Dermis blood vessel endothelial cell (primary cell): ENCODE results near the gene SLC35G4. TPM values are rescaled to one million over a fixed set of nuclear protein-coding genes. Genes with fewer than 3 reads are reported as not detected.
"Not testable (repeated sequence)": the region's sequence is repeated elsewhere in the genome, so short reads cannot be mapped to it uniquely, and the experiment has no call there.

ENCODE experiments used
- DNase-seq: peaks from one replicate; pipeline ENCODE4 v3.0.0; 2010
- total RNA-seq: library from RNA; depleted of rRNA; stranded (reverse); fragments of >200 nt; gene quantifications from 2 replicates; pipeline ENCODE4 v1.2.3, GENCODE V29; 2014

The SLC35G4 gene
- not detected in 2 replicates for total RNA-seq

GRCh38 chr18:11609488-11609887 is at the start of gene SLC35G4:
SLC35G4 (plus strand) TSS chr18:11609596; CDS start chr18:11609596, 0 bp downstream.
- not testable (repeated sequence) for DNase-seq

DNA sequence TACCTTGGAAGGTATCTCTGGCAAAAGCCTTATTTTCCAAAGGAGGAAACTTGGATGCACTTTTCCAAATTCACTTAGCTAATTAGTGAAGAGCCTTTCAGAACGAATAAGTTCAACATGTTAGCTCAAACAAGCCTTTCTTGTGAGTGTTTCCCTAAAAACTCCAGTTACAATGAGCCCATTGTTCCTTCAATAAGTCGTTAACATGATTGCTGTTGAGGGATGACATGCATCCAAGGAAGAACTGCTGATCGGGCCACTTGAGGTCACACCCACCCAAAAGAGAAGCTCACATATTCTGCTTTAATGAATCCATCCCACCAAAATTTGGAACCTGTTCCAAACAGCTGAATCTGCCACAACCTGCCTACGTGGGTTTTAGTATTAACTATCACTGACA is 48.1 kb upstream of the SLC35G4 start:
- DNase-seq = no peak

DNA sequence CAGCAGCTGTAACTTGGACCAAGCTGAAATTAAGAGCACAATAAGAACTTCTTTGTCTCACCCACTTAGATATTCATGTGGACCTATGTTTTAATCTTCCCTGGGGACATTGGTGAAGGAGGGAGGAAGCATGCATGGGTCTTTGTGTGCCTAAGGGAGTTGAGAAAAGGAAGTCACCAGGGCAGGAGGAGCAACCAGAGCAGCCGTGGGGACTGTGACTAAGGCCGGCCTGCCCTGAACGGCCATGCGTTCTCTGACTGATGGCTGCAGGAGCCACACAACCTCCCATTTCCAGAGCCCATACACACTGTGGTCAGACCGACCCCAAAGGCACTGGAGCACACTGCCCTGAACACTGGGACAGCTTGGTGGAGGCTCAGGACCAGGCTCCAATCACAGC is 43.7 kb upstream of the SLC35G4 start:
- DNase-seq = no peak

DNA sequence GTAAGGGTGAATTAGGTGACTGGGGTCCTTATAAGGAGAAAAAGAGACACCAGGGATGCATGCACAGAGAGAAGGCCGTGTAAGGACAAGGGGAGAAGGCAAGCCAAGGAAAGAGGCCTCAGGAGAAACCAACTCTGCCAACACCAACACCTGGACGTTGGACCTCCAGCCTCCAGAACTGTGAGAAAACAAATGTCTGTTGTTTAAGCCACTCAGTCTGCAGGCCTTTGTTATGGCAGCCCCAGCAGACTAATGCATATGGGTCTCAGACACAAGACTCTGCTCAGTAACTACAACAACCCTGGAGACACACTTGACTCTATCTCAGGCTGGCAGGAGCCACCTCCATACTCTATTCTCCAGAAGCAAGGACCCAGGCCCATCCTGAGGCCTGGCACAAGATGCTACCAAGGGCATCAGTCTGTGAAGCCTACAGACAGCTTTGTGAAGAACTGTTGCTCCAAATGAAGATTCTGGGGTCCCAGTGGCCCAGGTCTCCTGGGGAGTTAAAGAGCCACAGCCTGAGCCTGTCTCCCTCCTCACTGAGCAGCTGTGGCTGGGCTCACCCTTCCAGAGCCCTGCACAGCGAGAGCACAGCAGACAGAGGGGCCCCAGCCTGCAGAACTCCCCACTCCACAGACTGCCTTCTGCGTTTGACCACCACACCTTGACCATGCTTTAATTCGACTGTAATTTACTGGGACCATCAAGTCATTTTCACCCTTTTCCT is 43.0 kb upstream of the SLC35G4 start:
- no peak for DNase-seq

DNA sequence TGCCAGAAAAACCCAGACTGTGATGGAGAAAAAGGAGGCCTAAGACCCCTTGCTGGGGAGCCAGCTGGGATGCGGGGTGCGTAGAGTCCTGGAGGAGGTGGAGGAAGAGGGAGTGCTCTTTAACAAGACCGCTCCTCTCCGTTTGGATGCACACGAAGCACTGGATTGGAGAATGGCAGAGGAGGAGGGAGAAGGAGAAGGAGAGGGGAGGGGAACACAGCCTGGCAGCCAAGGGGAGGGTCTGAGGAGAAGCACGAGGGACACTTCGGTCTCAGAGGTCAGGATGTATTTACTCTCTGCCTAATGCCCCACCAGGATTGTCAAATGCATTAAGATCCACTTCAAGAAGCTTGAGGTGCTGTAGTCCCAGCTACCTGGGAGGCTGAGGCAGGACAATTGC is 42.0 kb upstream of the SLC35G4 start:
- DNase-seq = no peak

- DNase-seq = no peak
These were observed 39.3 kb upstream of the SLC35G4 start for GRCh38 chr18:11570073-11570588.

GRCh38 chr18:11570769-11571412 is 38.5 kb upstream of the SLC35G4 start:
- DNase-seq = peak; percentile 12

DNA sequence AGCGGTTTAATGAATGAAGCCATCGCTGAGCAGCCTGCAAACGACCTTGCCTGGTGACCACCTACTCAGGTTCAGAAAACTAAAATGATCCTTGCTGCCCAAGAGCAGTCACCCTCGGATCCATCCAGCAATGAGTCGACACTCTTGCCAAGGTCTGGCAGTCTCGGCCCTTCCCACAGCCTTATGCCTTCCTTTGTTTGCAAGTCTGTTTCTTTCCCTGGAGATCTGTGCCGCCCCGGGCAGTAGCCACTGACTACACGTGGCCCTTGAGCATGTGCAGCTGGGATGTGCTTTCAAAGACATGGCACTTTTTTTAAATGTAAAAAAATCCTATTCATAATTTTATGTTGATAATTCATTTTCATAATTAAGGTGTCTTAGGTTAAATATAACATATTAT is 37.2 kb upstream of the SLC35G4 start:
- no peak for DNase-seq

DNA sequence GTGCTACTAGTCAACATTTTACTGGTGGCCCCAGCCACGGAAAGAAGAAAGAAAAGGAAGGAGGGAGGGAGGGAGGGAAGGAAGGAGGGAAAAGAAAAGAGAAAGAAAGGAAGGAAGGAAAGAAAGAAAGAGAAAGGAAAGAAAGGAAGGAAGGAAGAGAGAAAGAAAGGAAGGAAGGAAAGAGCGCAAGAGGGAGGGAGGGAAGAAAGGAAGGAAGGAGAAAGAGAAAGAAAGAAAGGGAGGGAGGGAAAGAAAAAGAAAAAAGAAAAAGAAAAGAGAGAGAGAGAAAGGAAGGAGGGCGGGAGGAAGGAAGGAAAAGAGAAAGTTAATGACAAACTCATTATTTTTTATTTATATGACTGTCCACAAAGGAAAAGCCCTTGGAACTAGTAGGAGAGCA is 34.9 kb upstream of the SLC35G4 start:
- no peak for DNase-seq

DNA sequence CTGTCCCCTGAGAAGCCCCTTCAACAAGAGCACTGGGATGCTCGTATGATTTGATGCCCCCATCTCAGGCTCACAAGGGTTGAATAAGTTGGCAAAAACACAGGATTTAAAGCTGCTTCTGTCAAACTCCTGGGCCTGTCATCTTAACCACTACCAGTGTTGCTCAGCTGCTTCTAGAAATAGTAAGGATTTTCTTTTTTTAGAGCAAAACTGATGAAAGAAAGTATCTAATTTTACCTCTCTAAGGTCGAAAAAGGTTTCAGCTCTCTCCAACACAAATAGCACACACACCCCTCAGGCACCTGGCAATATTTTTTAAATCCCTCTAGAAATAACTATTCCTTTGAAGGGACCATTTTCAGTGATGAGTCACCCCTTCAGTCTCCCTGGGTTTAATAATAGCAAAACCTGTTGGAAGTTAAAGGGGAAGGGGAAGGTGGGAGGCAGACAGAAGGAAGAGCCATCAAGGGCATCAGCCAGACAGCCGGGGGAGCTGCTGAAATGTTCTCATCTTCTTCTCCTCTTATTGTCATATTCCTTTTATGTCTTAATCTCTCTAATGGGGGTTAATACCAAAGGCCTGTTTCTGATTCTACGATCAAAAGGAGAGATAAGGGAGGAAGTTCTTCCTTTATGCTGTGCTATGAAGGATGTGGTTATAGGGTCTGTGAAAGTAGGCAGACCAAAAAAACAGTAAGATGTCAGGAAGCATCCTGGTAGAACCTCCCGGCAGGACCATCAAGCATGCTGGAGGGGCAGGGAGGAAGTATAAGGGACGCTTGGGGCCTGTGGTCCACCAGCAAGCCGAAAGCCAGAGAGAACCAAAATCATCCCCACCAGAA is 31.9 kb upstream of the SLC35G4 start:
- no peak for DNase-seq

- no peak for DNase-seq
These were observed 30.6 kb upstream of the SLC35G4 start for GRCh38 chr18:11578799-11579198.

- no peak for DNase-seq
These were observed 29.5 kb upstream of the SLC35G4 start for GRCh38 chr18:11579916-11580315.

DNA sequence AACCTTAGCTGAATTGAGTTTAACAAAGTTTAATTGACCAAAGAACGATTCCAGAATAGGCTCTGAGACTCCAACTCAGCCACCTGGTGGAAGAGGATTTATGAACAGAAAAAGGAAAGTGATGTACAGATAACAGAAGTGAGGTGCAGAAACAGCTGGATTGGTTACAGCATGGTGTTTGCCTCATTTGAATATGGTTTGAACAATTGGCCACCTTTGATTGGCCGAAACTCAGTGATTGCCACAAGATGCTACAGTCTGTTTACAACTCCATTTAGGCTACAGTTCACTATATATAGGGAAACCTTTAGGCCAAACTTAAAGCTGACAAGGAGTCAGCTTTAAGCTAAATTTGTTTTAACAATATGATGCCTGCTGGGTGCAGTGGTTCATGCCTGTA is 28.1 kb upstream of the SLC35G4 start:
- DNase-seq = no peak

GRCh38 chr18:11585596-11585995 is 23.8 kb upstream of the SLC35G4 start:
- no peak for DNase-seq

DNA sequence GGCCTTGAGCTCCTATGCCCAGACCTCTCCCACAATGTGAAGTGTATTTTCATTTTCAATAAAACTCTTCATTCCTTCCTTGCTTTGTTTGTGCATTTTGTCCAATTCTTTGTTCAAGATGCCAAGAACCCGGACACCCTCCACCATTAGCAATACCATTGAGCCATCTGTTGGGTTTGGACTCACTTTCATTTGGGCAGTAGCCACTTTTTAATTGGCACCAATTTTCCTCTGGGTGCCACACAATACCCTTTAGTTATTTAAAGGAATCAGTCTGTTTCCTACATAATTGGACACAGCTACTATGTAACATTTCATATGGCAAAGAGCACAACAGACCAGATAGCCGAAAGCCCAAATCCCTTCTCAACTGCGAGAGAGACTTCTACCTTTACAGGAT is 22.5 kb upstream of the SLC35G4 start:
- no peak for DNase-seq

DNA sequence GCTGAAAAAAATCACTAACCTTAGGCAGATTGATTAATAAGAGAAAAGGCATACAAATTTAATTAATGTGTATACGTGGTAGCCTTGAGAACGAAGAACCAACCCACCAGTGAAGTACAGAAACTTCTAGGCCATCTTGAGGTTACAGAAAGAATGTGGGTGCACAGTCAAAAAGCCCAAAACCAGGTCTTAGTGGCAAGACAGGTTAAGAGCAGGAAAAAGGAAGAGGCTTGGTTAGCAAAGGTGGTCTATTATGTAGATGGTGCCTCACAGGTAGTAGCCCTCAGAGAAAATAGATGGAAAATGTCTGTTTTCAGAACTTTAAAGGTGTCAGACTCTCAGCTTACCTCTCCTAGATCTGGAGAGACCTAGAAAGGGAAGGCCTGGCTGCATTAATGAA is 22.0 kb upstream of the SLC35G4 start:
- no peak for DNase-seq

GRCh38 chr18:11587846-11588245 is 21.6 kb upstream of the SLC35G4 start:
- DNase-seq = no peak

GRCh38 chr18:11591957-11592356 is 17.4 kb upstream of the SLC35G4 start:
- DNase-seq = no peak

- DNase-seq = no peak
These were observed 9.1 kb upstream of the SLC35G4 start for GRCh38 chr18:11600321-11600720.

DNA sequence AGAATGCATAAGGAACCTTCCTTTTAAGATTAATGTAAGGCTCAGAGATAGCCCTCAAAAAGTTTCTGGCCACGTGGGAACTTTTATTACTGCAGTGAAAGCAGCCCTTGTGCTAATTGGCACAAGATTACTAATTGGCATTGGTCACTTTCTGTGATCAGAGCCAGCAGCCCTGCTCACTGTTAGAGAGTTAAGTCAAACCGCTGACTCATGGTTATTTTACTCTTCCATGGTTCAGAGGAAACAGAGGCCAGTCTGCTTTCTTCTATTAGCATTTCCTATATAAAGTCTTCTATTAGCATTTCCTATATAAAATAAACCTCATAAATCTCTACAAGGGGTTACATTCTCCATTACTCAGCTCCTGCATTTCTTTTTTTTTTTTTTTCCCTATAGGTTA is 1.5 kb upstream of the SLC35G4 start:
- no peak for DNase-seq

GRCh38 chr18:11608618-11609017 is 778 bp upstream of the SLC35G4 start:
- not testable (repeated sequence) for DNase-seq

GRCh38 chr18:11613073-11613472 is 3.7 kb downstream of the SLC35G4 start:
- not testable (repeated sequence) for DNase-seq

DNA sequence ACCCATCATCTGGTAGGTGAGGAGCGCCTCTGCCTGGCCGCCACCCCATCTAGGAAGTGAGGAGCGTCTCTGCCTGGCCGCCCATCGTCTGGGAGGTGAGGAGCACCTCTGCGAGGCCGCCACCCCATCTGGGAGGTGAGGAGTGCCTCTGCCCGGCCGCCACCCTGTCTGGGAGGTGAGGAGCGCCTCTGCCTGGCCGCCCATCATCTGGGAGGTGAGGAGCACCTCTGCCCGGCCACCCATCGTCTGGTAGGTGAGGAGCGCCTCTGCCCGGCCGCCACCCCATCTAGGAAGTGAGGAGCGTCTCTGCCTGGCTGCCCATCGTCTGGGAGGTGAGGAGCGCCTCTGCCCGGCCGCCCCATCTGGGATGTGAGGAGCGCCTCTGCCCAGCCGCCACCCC is 4.2 kb downstream of the SLC35G4 start:
- not testable (repeated sequence) for DNase-seq
